Measurements from ENCODE around the gene MRPL23. TPM values are rescaled to one million over a fixed set of nuclear protein-coding genes. Genes with fewer than 3 reads are reported as not detected.
A peak's percentile ranks its signal among the peaks of the same experiment; 100 is the strongest.

The MRPL23 gene
- total and polyA plus RNA-seq, 2 experiments from 2014 or later, result 127 to 137 TPM

DNA sequence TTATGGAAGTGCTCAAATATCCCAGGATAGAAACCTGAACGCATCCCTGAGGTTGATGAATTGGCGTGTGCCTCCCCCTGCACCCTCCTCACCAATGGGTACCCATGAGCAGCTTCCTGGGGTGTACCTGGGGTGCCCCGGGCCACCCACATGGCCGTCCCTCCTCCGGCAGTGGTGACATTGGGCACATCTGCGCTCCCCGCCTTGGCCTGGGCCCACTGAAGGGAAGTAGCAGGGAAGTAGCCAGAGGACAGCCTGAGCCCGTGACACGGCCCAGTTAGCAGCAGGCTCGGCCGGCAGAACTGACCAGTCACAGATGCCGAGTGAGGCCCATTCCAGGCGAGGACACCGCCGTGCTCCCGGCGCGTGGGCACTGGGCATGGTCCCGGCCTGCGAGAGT, 16.7 kb downstream of the MRPL23 start:
- no peak overlapping the region for H3K4me3 ChIP-seq
- TF ChIP-seq, protein P1, sequence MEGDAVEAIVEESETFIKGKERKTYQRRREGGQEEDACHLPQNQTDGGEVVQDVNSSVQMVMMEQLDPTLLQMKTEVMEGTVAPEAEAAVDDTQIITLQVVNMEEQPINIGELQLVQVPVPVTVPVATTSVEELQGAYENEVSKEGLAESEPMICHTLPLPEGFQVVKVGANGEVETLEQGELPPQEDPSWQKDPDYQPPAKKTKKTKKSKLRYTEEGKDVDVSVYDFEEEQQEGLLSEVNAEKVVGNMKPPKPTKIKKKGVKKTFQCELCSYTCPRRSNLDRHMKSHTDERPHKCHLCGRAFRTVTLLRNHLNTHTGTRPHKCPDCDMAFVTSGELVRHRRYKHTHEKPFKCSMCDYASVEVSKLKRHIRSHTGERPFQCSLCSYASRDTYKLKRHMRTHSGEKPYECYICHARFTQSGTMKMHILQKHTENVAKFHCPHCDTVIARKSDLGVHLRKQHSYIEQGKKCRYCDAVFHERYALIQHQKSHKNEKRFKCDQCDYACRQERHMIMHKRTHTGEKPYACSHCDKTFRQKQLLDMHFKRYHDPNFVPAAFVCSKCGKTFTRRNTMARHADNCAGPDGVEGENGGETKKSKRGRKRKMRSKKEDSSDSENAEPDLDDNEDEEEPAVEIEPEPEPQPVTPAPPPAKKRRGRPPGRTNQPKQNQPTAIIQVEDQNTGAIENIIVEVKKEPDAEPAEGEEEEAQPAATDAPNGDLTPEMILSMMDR (IDR thresholded peaks at IDR 0.05; ENCODE audit: low read depth, low read length), result no peak
- H3K9me3 ChIP-seq (ENCODE audit: low read depth), result no peaks in the 10 kb centered on the region
- no peaks in the 10 kb centered on the region for H3K36me3 ChIP-seq
- H3K4me1 ChIP-seq (ENCODE audit: low read depth), result no peaks in the 10 kb centered on the region
- H3K27ac ChIP-seq, result no peak overlapping the region
- H3K27me3 ChIP-seq, result no peaks in the 10 kb centered on the region
- DNase-seq (ENCODE audit: low read depth in 1 of 2, low spot score in 1 of 2), result no peak

DNA sequence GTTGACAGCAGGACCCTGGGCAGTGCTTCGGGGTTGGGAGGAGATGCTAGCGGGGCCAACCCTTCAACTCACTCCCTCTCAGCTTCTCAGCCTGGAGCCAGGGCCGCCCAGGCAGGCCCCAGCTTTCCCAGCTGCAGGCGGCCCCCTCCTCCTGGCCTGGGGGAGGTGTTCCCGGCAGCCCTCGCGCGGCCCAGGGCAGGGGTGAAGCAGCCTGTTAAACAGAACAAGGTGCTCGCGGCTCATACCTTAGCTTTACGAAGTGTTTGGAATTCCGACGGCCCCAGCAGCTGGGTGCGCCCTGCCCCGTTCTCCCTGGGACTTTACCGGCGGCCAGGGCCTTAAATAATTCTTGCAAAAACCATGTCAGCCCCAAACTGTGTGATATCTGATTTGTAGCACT, 17.2 kb downstream of the MRPL23 start:
- TF ChIP-seq, protein P1 (IDR thresholded peaks at IDR 0.05; ENCODE audit: low read depth, low read length), result no peak
- Histone ChIP-seq H3K27ac (no peak overlapping the region), H3K4me1 (ENCODE audit: low read depth) (no peaks in the 10 kb centered on the region), H3K27me3 (no peaks in the 10 kb centered on the region), H3K9me3 (ENCODE audit: low read depth) (no peaks in the 10 kb centered on the region), H3K36me3 (no peaks in the 10 kb centered on the region), H3K4me3 (no peak overlapping the region)
- no peak for DNase-seq (ENCODE audit: low read depth in 1 of 2, low spot score in 1 of 2)

DNA sequence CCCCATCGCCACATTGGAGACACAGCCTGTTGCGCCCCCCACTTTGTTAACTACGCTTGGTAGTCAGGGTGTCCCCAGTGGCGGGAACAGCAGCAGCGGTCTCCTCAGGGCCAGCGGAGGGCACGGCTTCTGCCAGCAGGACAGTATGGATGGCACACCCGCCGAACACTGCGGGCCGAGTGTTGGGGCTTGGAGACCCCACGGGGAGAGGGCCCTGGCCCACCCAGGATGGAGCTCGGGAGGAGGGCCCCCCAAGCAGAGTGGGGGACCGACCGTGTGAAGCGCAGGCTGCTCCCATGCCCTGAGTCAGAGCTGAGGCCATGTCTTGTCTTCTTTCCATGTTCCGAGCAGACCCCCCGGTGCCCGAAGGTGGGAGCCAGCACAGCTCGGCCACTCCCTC, 17.8 kb downstream of the MRPL23 start:
- no peak for DNase-seq (ENCODE audit: low read depth in 1 of 2, low spot score in 1 of 2)
- H3K27ac ChIP-seq, result no peak overlapping the region
- TF ChIP-seq, protein P1 (IDR thresholded peaks at IDR 0.05; ENCODE audit: low read depth, low read length), result no peak
- H3K4me1 ChIP-seq (ENCODE audit: low read depth), result no peaks in the 10 kb centered on the region
- no peaks in the 10 kb centered on the region for H3K9me3 ChIP-seq (ENCODE audit: low read depth)
- H3K4me3 ChIP-seq, result no peak overlapping the region
- H3K36me3 ChIP-seq, result no peaks in the 10 kb centered on the region
- no peaks in the 10 kb centered on the region for H3K27me3 ChIP-seq

DNA sequence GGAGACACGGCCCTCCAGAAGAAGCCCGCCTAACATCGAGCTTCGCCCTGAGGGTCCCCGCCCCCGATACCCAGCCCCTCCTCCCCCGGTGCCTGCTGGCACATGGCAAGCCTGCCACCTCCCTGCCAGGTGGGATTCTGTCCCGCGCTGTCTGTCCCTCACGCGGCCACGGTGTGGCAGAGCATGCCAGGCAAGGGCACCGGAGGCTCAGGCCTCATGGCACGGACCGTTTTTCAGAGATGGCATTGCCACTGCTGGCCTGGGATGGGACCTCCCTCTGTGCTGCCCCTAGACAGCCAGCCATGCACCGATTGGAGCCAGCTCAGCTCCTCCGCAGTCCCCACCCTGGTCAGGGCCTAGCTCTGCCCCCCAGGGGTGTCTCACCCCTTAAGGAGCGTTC, 19.4 kb downstream of the MRPL23 start:
- TF ChIP-seq, protein P1 (IDR thresholded peaks at IDR 0.05; ENCODE audit: low read depth, low read length), result no peak
- Histone ChIP-seq H3K9me3 (ENCODE audit: low read depth) (no peaks in the 10 kb centered on the region), H3K27me3 (no peaks in the 10 kb centered on the region), H3K4me1 (ENCODE audit: low read depth) (no peaks in the 10 kb centered on the region), H3K27ac (no peak overlapping the region), H3K36me3 (no peaks in the 10 kb centered on the region), H3K4me3 (no peak overlapping the region)
- DNase-seq (ENCODE audit: low read depth in 1 of 2, low spot score in 1 of 2), result no peak

DNA sequence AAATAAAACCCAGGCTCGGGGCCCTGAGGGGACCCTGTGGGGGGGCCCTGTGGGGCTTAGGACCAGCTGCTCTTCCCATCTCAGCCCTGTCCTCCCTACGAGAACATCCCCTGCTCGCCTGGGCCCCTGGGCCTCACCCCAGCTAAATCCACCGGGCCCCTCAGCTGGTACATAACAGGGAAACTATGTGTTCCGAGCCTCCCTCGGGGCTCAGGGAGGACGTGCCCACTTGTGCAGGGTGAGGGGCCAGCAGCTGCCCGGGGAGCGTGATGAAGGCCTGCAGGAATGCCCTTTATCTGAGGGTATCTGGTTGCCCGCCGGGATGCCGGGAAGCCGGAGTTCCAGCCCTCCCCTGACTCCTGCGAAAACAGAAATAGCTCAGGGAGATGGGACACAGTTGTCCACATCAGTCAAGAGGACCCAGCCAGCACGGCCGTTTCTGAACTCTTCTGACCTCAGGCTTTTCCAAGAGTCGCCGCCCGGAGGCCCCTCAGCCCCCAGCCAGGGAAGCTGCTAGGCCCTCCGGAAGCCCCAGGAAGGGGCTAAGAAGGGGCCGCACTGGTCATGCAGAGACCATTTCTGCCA, 20.6 kb downstream of the MRPL23 start:
- H3K27me3 ChIP-seq, result no peaks in the 10 kb centered on the region
- DNase-seq (ENCODE audit: low read depth in 1 of 2, low spot score in 1 of 2), result no peak
- no peaks in the 10 kb centered on the region for H3K9me3 ChIP-seq (ENCODE audit: low read depth)
- TF ChIP-seq, protein P1 (IDR thresholded peaks at IDR 0.05; ENCODE audit: low read depth, low read length), result no peak
- H3K36me3 ChIP-seq, result no peaks in the 10 kb centered on the region
- H3K4me1 ChIP-seq (ENCODE audit: low read depth), result no peaks in the 10 kb centered on the region
- peak overlapping the region; percentile 69 for H3K27ac ChIP-seq
- no peak overlapping the region for H3K4me3 ChIP-seq

Measured in cardiac muscle cell (in vitro differentiated cells and primary cell).